Measurements from ENCODE around the gene SMO. TPM values are rescaled to one million over a fixed set of nuclear protein-coding genes. Genes with fewer than 3 reads are reported as not detected.

Gene SMO
- 1 to 10 TPM; 3.1 to 7.7 (median 4.9) TPM for total RNA-seq

DNA sequence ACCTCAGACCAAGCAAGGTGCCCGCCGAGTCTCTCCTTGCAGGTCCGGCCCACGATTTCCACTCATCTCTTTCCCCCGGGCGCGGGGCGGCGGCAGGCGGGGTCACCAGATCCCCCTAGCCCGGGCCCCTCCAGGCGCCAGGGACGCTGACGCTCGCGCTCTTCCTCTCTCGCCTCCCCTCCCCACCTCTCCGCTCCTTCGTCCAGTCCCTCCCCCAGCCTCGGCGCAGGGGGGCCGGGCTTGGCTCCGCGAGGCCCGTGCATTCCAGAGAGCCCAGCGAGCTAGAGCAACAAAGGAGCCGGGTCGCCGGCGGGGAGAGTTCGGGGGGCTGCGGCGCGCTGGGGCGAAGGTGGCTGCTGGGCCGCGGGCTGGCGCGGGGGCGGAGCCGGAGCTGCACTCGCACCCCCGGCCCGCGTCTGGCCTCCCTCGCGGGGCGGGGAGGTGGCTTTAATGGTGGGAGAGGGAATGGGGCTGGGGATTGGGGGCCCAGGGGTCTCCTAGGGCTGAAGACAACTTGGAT lies at the start of gene SMO:
SMO (plus strand) TSS at position 262 of the 520 bp plus-strand sequence. CDS start 519 bp downstream, outside the sequence.
- DNase-seq (ENCODE audit: low spot score) (no peak), ATAC-seq (ENCODE audit: low FRiP score) (peak; percentile 83)
- TF ChIP-seq CTCF (IDR thresholded peaks at IDR 0.05) = no peak

DNA sequence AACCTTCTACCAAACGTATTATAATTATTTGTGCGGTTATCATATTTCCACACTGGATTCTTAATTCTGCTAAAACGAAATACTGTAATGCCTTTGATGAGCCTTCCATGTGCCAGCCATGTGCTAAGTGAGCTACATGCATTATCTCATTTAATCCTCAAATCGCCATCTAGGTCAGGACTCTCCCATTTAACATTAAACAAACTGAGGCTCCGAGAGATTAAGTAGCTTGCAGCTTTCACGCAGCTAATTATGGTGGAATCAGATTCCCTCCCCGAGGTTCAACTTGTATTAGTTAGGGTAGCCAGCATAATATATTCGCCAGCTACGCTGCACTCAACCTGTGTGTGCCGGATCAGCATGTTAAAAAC lies 44.7 kb upstream of the SMO start:
- no peak for ATAC-seq (ENCODE audit: low FRiP score)
- no peak for TF ChIP-seq CTCF (IDR thresholded peaks at IDR 0.05)
- DNase-seq (ENCODE audit: low spot score) = no peak

GRCh38 chr7:129144095-129144833 lies 44.2 kb upstream of the SMO start, which contains the start of gene TSPAN33:
TSS of gene TSPAN33 (plus strand) at chr7:129144707. CDS start at chr7:129144981, 274 bp downstream.
- peak; percentile 95 for ATAC-seq (ENCODE audit: low FRiP score)
- no peak for TF ChIP-seq CTCF (IDR thresholded peaks at IDR 0.05)
- peak; percentile 76 for DNase-seq (ENCODE audit: low spot score)

DNA sequence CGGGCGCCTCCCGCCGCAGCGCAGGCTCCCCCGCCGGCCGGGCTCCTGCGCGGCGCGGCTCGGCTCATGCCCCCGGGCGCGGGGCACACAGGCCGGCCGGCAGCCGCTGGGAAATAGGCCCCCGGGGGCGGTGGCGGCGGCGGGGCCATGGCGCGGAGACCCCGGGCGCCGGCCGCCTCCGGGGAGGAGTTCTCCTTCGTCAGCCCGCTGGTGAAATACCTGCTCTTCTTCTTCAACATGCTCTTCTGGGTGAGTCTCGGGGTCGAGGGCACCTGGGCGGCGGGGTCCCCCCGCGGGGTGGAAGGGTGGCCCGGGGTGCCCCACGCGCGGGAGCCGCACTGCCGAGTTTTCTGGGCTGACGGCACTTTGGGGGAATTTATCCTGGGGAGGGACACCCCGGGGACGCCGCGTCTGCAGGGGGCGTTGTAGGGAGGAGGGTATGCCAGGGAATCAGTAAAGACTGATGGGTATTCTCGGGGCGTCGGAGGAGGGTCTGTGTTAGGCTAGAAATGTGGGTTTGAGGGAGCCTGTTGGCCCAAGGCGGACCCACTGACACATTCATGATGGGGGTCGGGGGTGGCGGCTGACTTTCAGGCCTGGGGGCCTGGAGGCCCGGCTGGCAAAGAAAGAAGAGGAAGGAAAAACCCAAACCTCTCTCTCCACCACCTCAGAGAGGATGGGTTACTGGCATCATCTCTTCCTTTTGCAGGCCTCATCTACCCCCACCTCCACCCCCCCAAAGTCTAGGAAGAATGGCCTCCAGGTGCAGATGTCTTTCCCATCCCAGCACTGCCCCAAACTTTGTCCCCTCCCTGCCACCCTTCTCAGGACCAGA lies 43.4 kb upstream of the SMO start:
- DNase-seq (ENCODE audit: low spot score) = no peak
- ATAC-seq (ENCODE audit: low FRiP score) = no peak
- TF ChIP-seq CTCF (IDR thresholded peaks at IDR 0.05) = no peak

DNA sequence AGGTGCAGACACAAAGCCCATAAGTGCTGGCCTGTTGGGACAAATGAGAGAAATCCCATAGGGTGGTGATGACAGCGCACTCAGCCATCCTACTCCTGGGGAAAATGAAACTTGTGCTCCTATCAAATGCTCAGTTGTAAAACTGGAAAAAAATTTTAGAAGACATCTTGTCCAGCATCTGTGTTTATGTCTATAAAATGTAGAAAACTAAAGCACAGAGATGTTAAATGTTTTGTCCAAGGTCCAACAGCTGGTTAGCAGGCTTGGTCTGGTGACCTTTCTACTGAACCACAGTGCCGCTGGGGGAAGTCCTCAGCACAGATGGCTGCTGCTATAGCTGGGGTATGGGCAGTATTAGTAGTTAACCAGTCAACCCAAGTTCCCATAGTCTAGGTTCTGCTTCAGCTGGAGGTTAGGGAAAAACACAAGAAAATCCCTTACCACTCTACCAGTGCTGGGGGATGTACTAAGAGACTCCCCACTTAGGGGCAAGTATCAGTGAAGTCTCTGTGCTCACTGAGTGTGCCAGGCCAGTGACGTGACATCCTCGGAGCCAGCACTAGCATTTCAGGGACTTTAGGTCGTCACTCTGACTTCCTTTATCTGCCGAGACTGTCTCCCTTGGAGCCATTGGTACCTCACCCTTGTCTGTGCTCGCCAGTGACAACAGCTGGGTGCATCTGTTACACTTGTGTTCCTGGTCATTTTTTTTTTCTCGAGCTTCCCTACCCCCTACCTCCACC lies 42.0 kb upstream of the SMO start:
- TF ChIP-seq CTCF (IDR thresholded peaks at IDR 0.05) = no peak
- ATAC-seq (ENCODE audit: low FRiP score) (no peak), DNase-seq (ENCODE audit: low spot score) (no peak)

DNA sequence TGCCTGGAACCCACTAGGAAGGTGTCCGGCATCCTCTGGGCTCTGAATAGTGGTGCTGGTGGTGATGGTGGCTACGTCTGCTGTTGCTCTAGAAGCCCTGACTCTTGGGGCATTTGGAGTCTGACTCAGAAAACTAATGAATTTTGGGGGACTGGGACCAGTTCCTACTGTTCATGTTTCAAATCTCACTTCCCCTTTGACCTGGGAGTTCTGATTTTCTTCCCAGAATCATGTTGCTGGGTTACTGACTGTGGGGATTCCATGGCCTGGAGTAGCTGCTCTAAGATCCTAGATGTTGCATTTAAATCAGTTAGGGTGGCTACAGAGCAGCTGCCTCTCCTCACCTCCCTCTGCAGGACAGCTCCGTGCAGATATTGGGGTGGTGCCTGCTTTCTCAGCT lies 40.7 kb upstream of the SMO start:
- no peak for DNase-seq (ENCODE audit: low spot score)
- TF ChIP-seq CTCF (IDR thresholded peaks at IDR 0.05) = no peak
- ATAC-seq (ENCODE audit: low FRiP score) = no peak
